ENCODE data around the gene ACOT4.
"Not testable (repeated sequence)": the region's sequence is repeated elsewhere in the genome, so short reads cannot be mapped to it uniquely, and the experiment has no call there.

Gene ACOT4

GRCh38 chr14:73633116-73634010, 41.7 kb downstream of the ACOT4 start:
- peak in 12 of 14 donors; percentile 24 to 84 (median 59) for DNase-seq

- peak in 10 of 14 donors; percentile 22 to 77 (median 55) for DNase-seq
Observed at GRCh38 chr14:73634011-73634833, 42.5 kb downstream of the ACOT4 start.

GRCh38 chr14:73636355-73636754, 44.7 kb downstream of the ACOT4 start:
- not testable (repeated sequence) for DNase-seq

GRCh38 chr14:73637830-73638229, 46.2 kb downstream of the ACOT4 start:
- DNase-seq: no peak

GRCh38 chr14:73640796-73641365, 49.2 kb downstream of the ACOT4 start:
- no peak for DNase-seq

GRCh38 chr14:73644531-73645247, 53.0 kb downstream of the ACOT4 start, which contains the start of gene DNAL1:
Gene DNAL1, plus strand, starts transcription at chr14:73644986. Its CDS starts 54 bp downstream, at chr14:73645040.
- DNase-seq: peak; percentile 44 to 94 (median 86)

GRCh38 chr14:73645248-73645610, 53.6 kb downstream of the ACOT4 start:
- no peak for DNase-seq

Measured in C1 segment of cervical spinal cord (tissue), 14 donors.